Glomerular endothelial cell (primary cell): ENCODE measurements around the gene BRCA2. TPM values are rescaled to one million over a fixed set of nuclear protein-coding genes. Genes with fewer than 3 reads are reported as not detected.

ENCODE experiments used
- DNase-seq: peaks from one replicate; pipeline ENCODE4 v3.0.0-alpha.2; 2011; ENCODE audit warnings: low read depth, low spot score; ENCODE audit errors: extremely low read depth
- total RNA-seq: library from RNA; depleted of rRNA; stranded (reverse); fragments of >200 nt; gene quantifications from 2 replicates; pipeline ENCODE4 v1.2.3, GENCODE V29; 2015

The BRCA2 gene
- total RNA-seq, 1 donor from 2014 or later, result 3.9 TPM

- no peak for DNase-seq
Measured at GRCh38 chr13:32426990-32427851, 111.9 kb downstream of the BRCA2 start.

GRCh38 chr13:32427852-32428580 is 112.7 kb downstream of the BRCA2 start, which contains the start of gene N4BP2L1:
N4BP2L1 (minus strand) TSS chr13:32428130; CDS start chr13:32428082, 48 bp downstream.
- no peak for DNase-seq

- DNase-seq, result no peak
Measured at GRCh38 chr13:32428581-32429432, 113.5 kb downstream of the BRCA2 start.

GRCh38 chr13:32429433-32429909 is 114.2 kb downstream of the BRCA2 start:
- DNase-seq, result no peak

- no peak for DNase-seq
Measured at GRCh38 chr13:32430018-32430747, 114.9 kb downstream of the BRCA2 start.

GRCh38 chr13:32431361-32431760 is 116.1 kb downstream of the BRCA2 start:
- DNase-seq, result no peak

- no peak for DNase-seq
Measured at GRCh38 chr13:32432856-32433255, 117.5 kb downstream of the BRCA2 start.

GRCh38 chr13:32438871-32439270 is 123.6 kb downstream of the BRCA2 start:
- DNase-seq, result no peak

GRCh38 chr13:32443111-32443510 is 127.8 kb downstream of the BRCA2 start:
- no peak for DNase-seq

GRCh38 chr13:32445461-32445860 is 130.2 kb downstream of the BRCA2 start:
- no peak for DNase-seq

- DNase-seq, result no peak
Measured at GRCh38 chr13:32446220-32446619, 130.9 kb downstream of the BRCA2 start.

GRCh38 chr13:32446773-32447465 is 131.6 kb downstream of the BRCA2 start:
- DNase-seq, result no peak

- DNase-seq, result no peak
Measured at GRCh38 chr13:32447894-32448623, 132.8 kb downstream of the BRCA2 start.

- DNase-seq, result no peak
Measured at GRCh38 chr13:32448972-32449371, 133.7 kb downstream of the BRCA2 start.

Other genes with a start within 250 kb of the BRCA2 start
- not detected in 2 replicates for gene ZAR1L, start 145 bp upstream of the BRCA2 start, total RNA-seq
- gene N4BP2L1, start 112.6 kb downstream of the BRCA2 start, total RNA-seq, result 1.8 and 5.7 TPM in 2 replicates
- 32.4 and 66.3 TPM in 2 replicates for gene N4BP2L2, start 223.3 kb downstream of the BRCA2 start, total RNA-seq